BJ (cell line): ENCODE results near the gene HOXA5. TPM values are rescaled to one million over a fixed set of nuclear protein-coding genes. Genes with fewer than 3 reads are reported as not detected.
A peak's percentile ranks its signal among the peaks of the same experiment; 100 is the strongest.

Source experiments
- CTCF ChIA-PET: fragments of 350-600 bp; formaldehyde crosslinking; extraction: SDS; loops from one replicate; lab custom pipeline; 2021; ENCODE audit warnings: antibody characterized with exemption, inconsistent platforms; lab: Yijun Ruan, JAX
- POLR2A ChIA-PET: fragments of 300-600 bp; sonication (Branson Sonifier 250); formaldehyde crosslinking; extraction: SDS; loops from one replicate; lab custom pipeline; 2021; ENCODE audit warnings: antibody characterized with exemption; lab: Charles Lee
- DNase-seq: peaks from one replicate; pipeline ENCODE4 v3.0.0-alpha.2; 2011; ENCODE audit warnings: low read depth
- H3K27me3 ChIP-seq: 2 replicates; pipeline ENCODE4 v1.6.0; 2011; ENCODE audit warnings: low read length; ENCODE audit not compliant: control insufficient read depth, insufficient read depth
- H3K36me3 ChIP-seq: 2 replicates; pipeline ENCODE4 v1.5.1; 2011; ENCODE audit warnings: low read length; ENCODE audit not compliant: control insufficient read depth, insufficient read depth
- H3K4me3 ChIP-seq: 2 replicates; pipeline ENCODE4 v1.5.1; 2011; ENCODE audit warnings: low read depth, mild to moderate bottlenecking, control low read depth, low read length
- polyA plus RNA-seq: library from polyadenylated mRNA; depleted of rRNA; stranded (reverse); fragments of >200 nt; gene quantifications from 2 replicates; pipeline ENCODE4 v1.2.3, GENCODE V29; 2011
- TF ChIP-seq, protein P1 (sequence below): IDR thresholded peaks from 2 replicates; pipeline ENCODE4 v1.5.1; 2011; ENCODE audit warnings: low read depth, mild to moderate bottlenecking, control low read depth, inconsistent platforms, low read length, moderate library complexity; ENCODE audit not compliant: insufficient read depth

Gene HOXA5
- polyA plus RNA-seq, 1 experiment = 1.2 TPM

DNA sequence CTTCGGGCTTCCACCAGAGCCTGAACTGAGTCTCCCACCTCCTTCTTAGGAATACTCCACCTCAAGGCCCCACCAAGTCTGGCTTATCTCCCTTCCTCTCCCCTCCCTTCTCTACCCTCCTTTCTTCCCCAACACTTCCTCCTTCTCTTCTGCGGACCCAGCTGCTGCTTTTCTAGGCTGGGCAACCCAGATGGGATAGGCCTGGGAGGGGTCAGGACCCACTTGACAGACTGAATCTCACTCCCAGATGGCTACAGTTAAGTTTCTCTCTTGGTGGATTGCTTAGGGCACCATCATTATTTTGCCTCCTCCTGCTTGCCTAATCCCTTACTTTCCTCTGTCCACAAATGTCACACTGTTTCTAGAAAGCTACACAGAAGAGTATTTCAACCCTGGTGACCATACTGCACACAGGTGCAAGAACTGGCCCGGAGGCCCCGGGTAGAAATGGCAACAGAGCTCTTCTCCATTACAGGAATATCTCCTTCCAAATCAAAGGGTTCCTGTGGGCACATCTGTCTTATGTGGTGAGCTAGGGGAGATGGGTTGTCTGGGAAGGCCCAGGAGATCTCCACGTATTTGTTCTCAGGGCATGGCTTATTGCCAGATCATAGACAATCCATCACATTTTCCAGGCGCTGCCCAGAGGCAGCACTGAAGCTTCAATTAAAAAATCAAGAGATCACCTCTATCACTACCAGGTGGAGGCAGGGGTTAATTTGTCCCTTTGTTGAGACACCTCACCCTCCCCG is 46.7 kb upstream of the HOXA5 start:
- DNase-seq = no peak
- POLR2A ChIA-PET = interaction anchor here (0.5 to 1.0 kb wide), 6 partner anchors 10 to 1404 kb away, joined by 3 to 7 read pairs (median 3); no protein-coding TSS in a partner anchor
- Histone ChIP-seq H3K27me3 (no peaks in the 10 kb centered on the region), H3K4me3 (peak overlapping the region; percentile 60), H3K36me3 (peaks cover 2% of the 10 kb centered on the region)
- CTCF ChIA-PET = interaction anchor here (0.9 to 12.5 kb wide), 8 partner anchors 9 to 907 kb away, joined by 3 to 187 read pairs (median 5); partner anchors contain the start of genes HOXA10 and HOXA9
- TF ChIP-seq, protein P1, sequence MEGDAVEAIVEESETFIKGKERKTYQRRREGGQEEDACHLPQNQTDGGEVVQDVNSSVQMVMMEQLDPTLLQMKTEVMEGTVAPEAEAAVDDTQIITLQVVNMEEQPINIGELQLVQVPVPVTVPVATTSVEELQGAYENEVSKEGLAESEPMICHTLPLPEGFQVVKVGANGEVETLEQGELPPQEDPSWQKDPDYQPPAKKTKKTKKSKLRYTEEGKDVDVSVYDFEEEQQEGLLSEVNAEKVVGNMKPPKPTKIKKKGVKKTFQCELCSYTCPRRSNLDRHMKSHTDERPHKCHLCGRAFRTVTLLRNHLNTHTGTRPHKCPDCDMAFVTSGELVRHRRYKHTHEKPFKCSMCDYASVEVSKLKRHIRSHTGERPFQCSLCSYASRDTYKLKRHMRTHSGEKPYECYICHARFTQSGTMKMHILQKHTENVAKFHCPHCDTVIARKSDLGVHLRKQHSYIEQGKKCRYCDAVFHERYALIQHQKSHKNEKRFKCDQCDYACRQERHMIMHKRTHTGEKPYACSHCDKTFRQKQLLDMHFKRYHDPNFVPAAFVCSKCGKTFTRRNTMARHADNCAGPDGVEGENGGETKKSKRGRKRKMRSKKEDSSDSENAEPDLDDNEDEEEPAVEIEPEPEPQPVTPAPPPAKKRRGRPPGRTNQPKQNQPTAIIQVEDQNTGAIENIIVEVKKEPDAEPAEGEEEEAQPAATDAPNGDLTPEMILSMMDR = no peak

DNA sequence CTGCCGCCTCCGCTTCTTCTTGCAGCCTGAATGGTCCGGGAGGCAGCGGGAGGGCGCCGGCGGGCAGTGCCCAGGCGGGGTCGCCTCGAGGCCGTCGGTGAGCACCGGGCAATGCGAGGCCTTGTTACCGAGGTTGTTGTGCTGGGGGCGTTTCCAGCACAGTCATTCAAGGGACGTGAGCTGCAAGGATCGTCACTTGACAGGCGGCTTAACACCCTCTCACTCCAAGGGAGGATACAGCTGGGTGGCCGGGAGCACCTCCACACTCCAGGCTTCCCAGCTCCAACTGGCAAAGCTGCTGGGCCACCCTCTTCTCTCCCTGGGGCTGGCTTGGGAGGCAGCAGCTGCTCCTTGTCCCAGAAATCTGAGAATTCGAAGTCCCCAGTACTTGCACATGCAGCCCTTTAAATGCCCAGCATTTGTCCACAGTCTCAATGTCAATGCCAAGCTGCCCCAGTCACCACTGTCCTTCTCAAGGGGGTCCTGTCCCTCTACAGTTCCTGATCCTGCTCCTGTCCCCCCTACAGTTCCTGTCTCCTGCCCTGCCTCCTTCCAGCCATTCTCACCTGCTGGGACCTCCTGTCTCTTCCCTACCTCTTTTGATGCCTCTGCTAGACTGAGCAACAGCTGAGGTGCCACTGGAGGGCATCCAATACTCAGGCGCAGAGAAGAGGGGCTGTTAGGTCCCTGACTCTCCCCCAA is 46.0 kb upstream of the HOXA5 start:
- Histone ChIP-seq H3K36me3 (peaks cover 2% of the 10 kb centered on the region), H3K27me3 (no peaks in the 10 kb centered on the region), H3K4me3 (peak overlapping the region; percentile 60)
- POLR2A ChIA-PET = interaction anchor here (0.8 kb wide), 1 partner anchor 12 kb away, joined by 3 read pairs; no protein-coding TSS in a partner anchor
- CTCF ChIA-PET = interaction anchor here (1.8 to 12.5 kb wide), 3 partner anchors 9 to 29 kb away, joined by 5 to 187 read pairs (median 8); partner anchors contain the start of genes HOXA10 and HOXA9
- TF ChIP-seq, protein P1 = no peak
- DNase-seq = no peak

DNA sequence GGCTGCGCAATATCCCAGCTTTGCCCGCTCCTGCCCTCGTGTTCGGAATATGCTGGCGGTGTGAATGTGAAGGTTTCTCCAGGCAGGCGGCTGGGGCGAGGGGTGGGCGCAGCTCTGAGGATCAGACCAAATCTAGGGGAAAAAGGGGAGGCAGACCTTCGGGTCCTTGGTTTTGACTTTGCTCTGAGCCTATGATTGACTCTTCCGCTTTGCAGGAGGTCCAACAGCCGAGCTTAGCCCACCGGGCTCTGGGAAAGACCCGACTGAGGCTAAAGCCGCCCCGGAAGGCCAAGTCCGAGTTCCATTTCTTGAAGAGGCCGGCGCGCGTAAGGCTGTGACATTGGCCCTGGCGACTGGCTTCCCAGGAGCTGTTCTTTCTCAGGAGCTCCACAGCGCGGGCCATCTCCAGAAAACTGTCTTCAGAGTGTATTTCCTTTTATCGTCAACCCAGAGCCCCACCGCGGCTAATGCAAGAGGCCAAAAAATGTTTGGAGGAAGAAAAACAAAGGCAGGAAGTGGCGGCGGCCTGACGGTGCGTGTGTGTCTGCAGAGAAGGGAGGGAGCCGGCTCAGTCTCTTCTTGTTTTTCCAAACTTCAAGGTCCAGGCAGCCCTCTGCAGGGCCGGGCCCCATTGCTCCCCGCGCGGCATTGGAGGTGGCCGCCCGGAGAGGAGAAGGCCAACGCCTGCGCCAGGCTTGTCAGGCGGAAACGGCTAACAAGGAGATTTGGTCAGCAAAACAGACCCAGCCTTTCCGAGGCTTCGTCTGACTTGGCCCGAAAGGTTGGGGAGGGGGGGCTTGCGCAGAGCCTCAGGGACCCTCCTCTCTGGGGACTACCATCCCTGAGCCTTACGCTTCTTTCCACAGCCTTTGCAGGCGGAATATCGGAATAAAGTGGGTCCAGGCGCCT is 45.2 kb upstream of the HOXA5 start:
- Histone ChIP-seq H3K4me3 (peak overlapping the region; percentile 60), H3K27me3 (no peaks in the 10 kb centered on the region), H3K36me3 (peaks cover 2% of the 10 kb centered on the region)
- TF ChIP-seq, protein P1 = no peak
- ChIA-PET POLR2A (interaction anchor here (1.7 kb wide), 1 partner anchor 10 kb away, joined by 5 read pairs; no protein-coding TSS in a partner anchor), CTCF (interaction anchor here (1.6 to 12.5 kb wide), 4 partner anchors 10 to 28 kb away, joined by 3 to 187 read pairs (median 6); partner anchors contain the start of genes HOXA10 and HOXA9)
- no peak for DNase-seq

DNA sequence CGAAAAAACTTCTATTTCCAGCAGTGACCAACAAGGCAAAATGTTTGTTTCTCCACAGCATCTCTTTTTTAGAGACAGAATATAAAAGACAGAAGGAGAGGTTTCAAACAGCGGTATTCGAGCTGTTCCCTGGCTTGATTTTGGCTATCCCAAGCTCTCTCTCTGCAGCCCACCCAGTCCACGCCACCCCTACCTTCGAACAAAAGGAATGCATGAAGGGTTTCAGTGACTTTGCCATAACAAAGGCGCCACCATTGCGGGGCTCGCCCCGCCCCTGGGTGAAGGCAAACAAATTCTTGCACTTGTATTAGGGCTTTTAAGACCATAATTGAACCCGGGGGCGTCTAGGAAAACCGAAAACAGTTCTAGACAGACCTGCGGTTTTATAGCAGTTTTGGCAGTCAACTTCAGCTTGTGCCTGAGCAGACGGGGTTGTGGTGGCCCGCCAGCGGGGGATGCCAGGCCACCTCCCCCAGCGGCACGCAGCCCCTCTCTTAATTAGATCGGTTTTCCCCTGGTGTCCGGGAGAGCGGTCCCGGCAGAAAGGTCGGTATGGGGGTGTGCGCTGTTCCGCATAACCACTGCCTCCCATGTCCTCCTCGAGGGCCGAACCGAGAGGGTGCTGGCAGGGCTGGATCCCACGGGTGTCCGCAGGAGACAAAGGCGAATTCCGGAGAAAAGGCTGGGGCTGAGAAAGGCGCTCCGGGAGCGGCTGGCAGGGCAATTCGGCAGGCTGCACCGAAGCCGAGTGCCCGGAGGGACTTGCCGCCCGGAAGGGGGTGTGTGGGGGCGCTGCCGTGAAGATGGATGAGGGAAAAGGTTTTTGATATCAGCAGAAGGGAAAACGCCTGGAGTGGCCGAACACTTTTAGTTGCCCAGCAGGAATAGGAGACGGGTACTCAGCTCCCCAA is 44.2 kb upstream of the HOXA5 start:
- POLR2A ChIA-PET = interaction anchor here (0.6 to 1.7 kb wide), 5 partner anchors 9 to 578 kb away, joined by 5 to 11 read pairs (median 8); no protein-coding TSS in a partner anchor

More for the DNA sequence above, 44.2 kb upstream of the HOXA5 start:
- DNase-seq = no peak
- H3K27me3 ChIP-seq = no peaks in the 10 kb centered on the region
- peaks cover 4% of the 10 kb centered on the region for H3K36me3 ChIP-seq
- CTCF ChIA-PET = interaction anchor here (1.2 to 12.5 kb wide), 6 partner anchors 8 to 883 kb away, joined by 3 to 187 read pairs (median 8); partner anchors contain the start of genes HOXA10 and HOXA9
- peak overlapping the region; percentile 60 for H3K4me3 ChIP-seq
- TF ChIP-seq, protein P1 = no peak
